ENCODE measurements around the gene AMOTL1.

DNA sequence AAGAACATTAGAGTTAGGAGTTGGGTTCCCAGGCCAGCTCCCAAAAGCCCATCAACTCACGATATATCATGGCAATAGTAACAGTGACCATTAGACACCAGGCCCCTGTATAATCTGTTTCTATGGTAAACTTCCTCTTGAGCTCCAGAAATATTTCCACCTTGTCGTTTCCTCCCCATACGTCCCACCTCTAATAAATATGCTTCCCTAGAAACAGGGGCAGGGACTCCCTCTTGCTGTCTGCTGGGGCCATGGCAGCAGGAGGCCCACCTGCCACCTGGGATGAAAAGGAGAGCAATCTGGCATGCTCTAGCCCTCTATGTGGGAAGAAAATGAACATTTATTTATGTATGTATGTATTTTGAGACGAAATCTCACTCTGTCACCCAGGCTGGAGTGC, 32.2 kb upstream of the AMOTL1 start:
- TF ChIP-seq, protein P1, sequence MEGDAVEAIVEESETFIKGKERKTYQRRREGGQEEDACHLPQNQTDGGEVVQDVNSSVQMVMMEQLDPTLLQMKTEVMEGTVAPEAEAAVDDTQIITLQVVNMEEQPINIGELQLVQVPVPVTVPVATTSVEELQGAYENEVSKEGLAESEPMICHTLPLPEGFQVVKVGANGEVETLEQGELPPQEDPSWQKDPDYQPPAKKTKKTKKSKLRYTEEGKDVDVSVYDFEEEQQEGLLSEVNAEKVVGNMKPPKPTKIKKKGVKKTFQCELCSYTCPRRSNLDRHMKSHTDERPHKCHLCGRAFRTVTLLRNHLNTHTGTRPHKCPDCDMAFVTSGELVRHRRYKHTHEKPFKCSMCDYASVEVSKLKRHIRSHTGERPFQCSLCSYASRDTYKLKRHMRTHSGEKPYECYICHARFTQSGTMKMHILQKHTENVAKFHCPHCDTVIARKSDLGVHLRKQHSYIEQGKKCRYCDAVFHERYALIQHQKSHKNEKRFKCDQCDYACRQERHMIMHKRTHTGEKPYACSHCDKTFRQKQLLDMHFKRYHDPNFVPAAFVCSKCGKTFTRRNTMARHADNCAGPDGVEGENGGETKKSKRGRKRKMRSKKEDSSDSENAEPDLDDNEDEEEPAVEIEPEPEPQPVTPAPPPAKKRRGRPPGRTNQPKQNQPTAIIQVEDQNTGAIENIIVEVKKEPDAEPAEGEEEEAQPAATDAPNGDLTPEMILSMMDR (IDR thresholded peaks at IDR 0.05) = no peak
- TF ChIP-seq POLR2A (IDR thresholded peaks at IDR 0.05) = no peak
